Mammary epithelial cell (primary cell): ENCODE measurements around the gene TAF9.

Experiments
- EZH2 ChIP-seq: IDR thresholded peaks from 2 replicates; pipeline ENCODE4 v1.6.1; 2012; ENCODE audit warnings: low read length, inconsistent platforms, borderline replicate concordance
- TF ChIP-seq, protein P1 (sequence below), 2 donors: IDR thresholded peaks in 1 of 2; conservative IDR thresholded peaks in 1 of 2; 2 replicates each; pipeline ENCODE4 v1.5.1; 2011 to 2012; ENCODE audit warnings: inconsistent platforms in 2 of 2, low read length in 2 of 2, mild to moderate bottlenecking in 2 of 2, control low read depth in 1 of 2, low read depth in 1 of 2; ENCODE audit not compliant: insufficient read depth in 1 of 2; ENCODE audit errors: extremely low read depth in 1 of 2

DNA sequence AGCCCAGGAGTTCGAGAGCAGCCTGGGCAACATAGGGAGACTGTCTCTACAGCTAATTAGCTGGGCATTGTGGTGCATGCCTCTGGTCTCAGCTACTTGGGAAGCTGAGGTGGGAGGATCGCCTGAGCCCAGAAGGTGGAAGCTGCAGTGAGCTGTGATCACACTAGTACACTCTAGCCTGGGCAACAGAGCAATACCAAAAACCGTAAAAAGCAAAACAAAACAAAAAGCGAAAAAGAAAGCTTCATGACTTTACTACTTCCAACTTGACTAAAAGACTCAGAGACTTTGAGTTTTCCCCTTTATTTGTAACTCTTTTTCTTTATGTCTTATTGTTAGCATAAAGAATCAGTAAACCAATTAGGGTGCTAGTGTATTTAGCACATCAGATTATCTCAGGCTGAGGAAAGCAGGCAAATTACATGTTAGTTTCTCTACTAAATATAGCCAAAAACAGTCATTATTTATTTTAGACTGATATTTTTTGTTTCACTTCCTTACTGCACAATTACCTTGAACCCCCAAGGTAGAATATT, 5.7 kb upstream of the TAF9 start:
- no peak for TF ChIP-seq EZH2
- TF ChIP-seq, protein P1, sequence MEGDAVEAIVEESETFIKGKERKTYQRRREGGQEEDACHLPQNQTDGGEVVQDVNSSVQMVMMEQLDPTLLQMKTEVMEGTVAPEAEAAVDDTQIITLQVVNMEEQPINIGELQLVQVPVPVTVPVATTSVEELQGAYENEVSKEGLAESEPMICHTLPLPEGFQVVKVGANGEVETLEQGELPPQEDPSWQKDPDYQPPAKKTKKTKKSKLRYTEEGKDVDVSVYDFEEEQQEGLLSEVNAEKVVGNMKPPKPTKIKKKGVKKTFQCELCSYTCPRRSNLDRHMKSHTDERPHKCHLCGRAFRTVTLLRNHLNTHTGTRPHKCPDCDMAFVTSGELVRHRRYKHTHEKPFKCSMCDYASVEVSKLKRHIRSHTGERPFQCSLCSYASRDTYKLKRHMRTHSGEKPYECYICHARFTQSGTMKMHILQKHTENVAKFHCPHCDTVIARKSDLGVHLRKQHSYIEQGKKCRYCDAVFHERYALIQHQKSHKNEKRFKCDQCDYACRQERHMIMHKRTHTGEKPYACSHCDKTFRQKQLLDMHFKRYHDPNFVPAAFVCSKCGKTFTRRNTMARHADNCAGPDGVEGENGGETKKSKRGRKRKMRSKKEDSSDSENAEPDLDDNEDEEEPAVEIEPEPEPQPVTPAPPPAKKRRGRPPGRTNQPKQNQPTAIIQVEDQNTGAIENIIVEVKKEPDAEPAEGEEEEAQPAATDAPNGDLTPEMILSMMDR (conservative IDR thresholded peaks at IDR 0.05 in 1 of 2, IDR thresholded peaks at IDR 0.05 in 1 of 2; ENCODE audit: extremely low read depth in 1 of 2, insufficient read depth in 1 of 2, low read depth in 1 of 2, low read length in 2 of 2), result no peak
